ENCODE measurements around the gene WDR64. TPM values are rescaled to one million over a fixed set of nuclear protein-coding genes. Genes with fewer than 3 reads are reported as not detected.

WDR64 gene
- total and polyA plus RNA-seq, 7 donors = 0.09 TPM; not detected in 6

DNA sequence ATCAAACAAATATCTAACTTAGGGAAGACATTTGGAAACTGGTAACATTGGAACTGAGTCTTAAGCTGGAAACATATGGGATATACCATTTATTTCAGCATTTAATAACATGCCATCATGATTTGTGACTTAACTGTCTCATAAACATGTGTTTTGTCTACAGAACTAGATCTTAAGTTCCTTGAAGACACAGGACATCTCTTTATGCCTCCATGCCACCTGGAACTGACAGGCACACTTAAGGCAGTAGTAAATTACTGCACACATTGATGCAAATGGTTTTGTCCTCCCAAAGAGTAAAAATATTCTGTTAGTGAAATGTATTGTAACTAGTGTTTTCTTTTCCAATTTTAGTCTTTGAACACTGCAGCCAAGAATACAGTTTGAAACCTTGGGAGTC is 194.3 kb downstream of the WDR64 start:
- TF ChIP-seq, protein P1, sequence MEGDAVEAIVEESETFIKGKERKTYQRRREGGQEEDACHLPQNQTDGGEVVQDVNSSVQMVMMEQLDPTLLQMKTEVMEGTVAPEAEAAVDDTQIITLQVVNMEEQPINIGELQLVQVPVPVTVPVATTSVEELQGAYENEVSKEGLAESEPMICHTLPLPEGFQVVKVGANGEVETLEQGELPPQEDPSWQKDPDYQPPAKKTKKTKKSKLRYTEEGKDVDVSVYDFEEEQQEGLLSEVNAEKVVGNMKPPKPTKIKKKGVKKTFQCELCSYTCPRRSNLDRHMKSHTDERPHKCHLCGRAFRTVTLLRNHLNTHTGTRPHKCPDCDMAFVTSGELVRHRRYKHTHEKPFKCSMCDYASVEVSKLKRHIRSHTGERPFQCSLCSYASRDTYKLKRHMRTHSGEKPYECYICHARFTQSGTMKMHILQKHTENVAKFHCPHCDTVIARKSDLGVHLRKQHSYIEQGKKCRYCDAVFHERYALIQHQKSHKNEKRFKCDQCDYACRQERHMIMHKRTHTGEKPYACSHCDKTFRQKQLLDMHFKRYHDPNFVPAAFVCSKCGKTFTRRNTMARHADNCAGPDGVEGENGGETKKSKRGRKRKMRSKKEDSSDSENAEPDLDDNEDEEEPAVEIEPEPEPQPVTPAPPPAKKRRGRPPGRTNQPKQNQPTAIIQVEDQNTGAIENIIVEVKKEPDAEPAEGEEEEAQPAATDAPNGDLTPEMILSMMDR (IDR thresholded peaks at IDR 0.05) = no peak
- TF ChIP-seq EP300 (IDR thresholded peaks at IDR 0.05) (no peak), POLR2A (IDR thresholded peaks at IDR 0.05) (no peak), POLR2AphosphoS5 (IDR thresholded peaks at IDR 0.05) (no peak)
- intact Hi-C loops (cut with DNase I) = loop anchor here (5.0 kb wide), 2 partner anchors 204 to 234 kb away; partner anchors contain the start of genes CHML and OPN3

DNA sequence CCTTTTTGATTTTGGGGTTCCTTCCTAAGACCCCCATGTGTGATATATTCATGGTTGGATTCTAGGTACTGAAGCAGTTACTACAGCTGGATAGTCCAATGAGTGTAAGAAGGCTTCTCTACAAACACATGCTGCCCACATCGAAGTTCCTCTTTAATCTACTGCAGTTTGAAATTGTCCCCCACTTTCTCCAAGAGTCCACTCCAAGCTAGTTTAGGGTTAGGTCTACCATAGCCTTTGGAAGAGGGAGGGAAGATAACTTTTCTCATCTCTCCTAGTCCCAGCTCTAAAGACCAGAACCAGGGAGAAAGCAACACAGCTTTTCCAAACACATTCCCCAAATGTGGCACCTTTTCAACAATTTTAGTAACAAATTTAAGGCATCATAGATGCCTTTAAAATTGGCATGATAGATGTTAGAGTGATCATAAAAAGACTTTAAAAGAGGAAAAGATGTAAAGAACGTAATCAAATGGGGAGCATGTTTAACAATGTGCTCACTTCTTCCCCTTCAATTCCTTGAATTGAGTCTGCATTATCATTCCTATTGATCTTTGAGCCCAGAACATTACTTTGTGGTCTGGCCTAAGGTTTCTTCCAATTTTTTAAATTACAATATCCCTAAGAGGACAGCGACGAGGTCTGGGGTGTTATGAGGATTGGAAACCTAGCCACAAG is 194.9 kb downstream of the WDR64 start:
- TF ChIP-seq EP300 (IDR thresholded peaks at IDR 0.05) (no peak), POLR2A (IDR thresholded peaks at IDR 0.05) (no peak), POLR2AphosphoS5 (IDR thresholded peaks at IDR 0.05) (no peak)
- TF ChIP-seq, protein P1 (IDR thresholded peaks at IDR 0.05) = no peak
- H3K36me3 ChIP-seq = no peaks in the 10 kb centered on the region
- peaks cover 0 to 12% (median 11%) of the 10 kb centered on the region in 4 donors for H3K4me1 ChIP-seq
- no peaks in the 10 kb centered on the region for H3K9me3 ChIP-seq
- H3K27ac ChIP-seq = peak overlapping the region; percentile 95 to 99 (median 96)
- H3K4me3 ChIP-seq = peak overlapping the region in 3 of 4 donors; percentile 72 to 89 (median 74)
- intact Hi-C loops (cut with DNase I) = loop anchor here (5.0 kb wide), 2 partner anchors 205 to 235 kb away; partner anchors contain the start of genes CHML and OPN3
- no peak for DNase-seq
- H3K27me3 ChIP-seq = no peaks in the 10 kb centered on the region
- WGBS, 2 donors = 90 to 94% methylated on average over 4 of the region's 4 CpGs

More for the DNA sequence above, 194.3 kb downstream of the WDR64 start:
- Histone ChIP-seq H3K27ac (no peak overlapping the region), H3K4me3 (no peak overlapping the region), H3K9me3 (no peaks in the 10 kb centered on the region), H3K36me3 (no peaks in the 10 kb centered on the region), H3K27me3 (no peaks in the 10 kb centered on the region), H3K4me1 (peaks cover 0 to 12% (median 11%) of the 10 kb centered on the region in 4 donors)
- no peak for DNase-seq

DNA sequence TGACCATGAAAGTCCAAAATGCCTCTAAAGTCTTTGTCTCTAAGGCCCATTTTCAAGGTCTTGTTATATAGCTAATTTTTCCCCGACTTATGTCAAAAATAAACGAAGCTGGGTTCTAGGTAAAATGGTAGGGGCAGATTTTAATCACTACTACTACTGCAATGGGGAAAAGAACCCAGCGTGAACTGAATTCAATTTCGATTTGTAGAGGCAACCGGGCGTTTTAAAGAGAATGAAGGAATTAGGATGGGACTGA is 195.4 kb downstream of the WDR64 start:
- Histone ChIP-seq H3K4me1 (peaks cover 0 to 12% (median 11%) of the 10 kb centered on the region in 4 donors), H3K27ac (peak overlapping the region; percentile 95 to 99 (median 96)), H3K4me3 (peak overlapping the region; percentile 72 to 89 (median 78)), H3K36me3 (no peaks in the 10 kb centered on the region), H3K9me3 (no peaks in the 10 kb centered on the region), H3K27me3 (no peaks in the 10 kb centered on the region)
- no peak for DNase-seq
- 4 to 11% methylated on average over 6 of the region's 6 CpGs for WGBS, 2 donors
- no peak for TF ChIP-seq POLR2AphosphoS5 (IDR thresholded peaks at IDR 0.05)
- no peak for TF ChIP-seq POLR2A (IDR thresholded peaks at IDR 0.05)
- no peak for TF ChIP-seq EP300 (IDR thresholded peaks at IDR 0.05)
- TF ChIP-seq, protein P1 (IDR thresholded peaks at IDR 0.05) = no peak
- intact Hi-C loops (cut with DNase I) = loop anchor here (5.0 kb wide), 2 partner anchors 205 to 235 kb away; partner anchors contain the start of genes CHML and OPN3

DNA sequence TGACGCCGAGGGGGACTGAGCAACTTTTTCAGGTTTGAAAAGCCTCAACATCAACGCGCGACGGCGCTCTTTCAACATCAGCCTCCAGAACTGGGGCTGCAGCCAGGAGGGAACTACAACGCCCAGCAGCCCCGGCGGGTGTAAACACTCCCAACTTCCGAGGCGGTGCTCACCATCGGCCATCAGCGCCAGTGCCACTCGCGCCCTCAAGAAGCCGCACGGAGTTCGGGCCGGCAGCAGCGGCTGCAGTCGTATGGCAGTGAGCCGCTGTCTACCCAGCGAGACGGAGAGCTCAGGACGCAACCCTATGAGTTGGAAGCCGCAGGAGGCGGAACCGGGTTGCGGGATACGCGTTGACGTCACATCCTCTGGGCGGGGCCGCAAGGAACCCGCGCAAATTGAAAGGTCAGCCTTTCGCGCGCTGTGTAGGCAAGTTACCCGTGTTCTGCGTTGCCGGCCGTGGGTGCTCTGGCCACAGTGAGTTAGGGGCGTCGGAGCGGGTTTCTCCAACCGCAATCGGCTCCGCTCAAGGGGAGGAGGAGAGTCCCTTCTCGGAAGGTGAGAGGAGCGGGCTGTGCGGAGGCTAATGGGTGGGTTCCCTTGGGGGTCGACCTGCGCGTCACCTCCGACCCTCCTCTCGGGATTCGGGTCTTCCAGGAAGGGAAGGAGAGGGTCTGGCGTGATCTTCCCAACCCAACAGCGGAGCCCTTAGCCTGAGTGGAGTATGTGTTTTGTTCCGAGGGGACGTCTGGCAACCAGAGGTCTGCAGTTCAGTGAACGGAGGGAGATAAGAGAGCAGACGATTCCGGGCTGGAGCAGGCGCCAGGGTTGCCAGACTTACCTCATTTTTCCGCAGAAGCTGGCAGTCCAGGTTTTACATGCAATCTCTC is 196.0 kb downstream of the WDR64 start, which contains the start of gene EXO1:
Gene EXO1, plus strand, starts transcription at position 409 of the 890 bp plus-strand sequence. CDS start 2,222 bp downstream, outside the sequence.
- intact Hi-C loops (cut with DNase I) = loop anchor here (5.0 kb wide), 2 partner anchors 206 to 236 kb away; partner anchors contain the start of genes CHML and OPN3
- peak; percentile 92 for DNase-seq
- Histone ChIP-seq H3K36me3 (no peaks in the 10 kb centered on the region), H3K4me1 (peaks cover 0 to 12% (median 11%) of the 10 kb centered on the region in 4 donors), H3K27ac (peak within 1 kb of the TSS; percentile 95 to 99 (median 96)), H3K9me3 (no peaks in the 10 kb centered on the region), H3K4me3 (peak within 1 kb of the TSS; percentile 72 to 89 (median 78)), H3K27me3 (no peaks in the 10 kb centered on the region)
- WGBS, 2 donors = 0% methylated on average over 68 of the region's 68 CpGs
- TF ChIP-seq POLR2AphosphoS5 (IDR thresholded peaks at IDR 0.05) (peak in 3 of 4 donors; percentile 43 to 54 (median 44)), EP300 (IDR thresholded peaks at IDR 0.05) (no peak), POLR2A (IDR thresholded peaks at IDR 0.05) (no peak)
- TF ChIP-seq, protein P1 (IDR thresholded peaks at IDR 0.05) = no peak

Data from sigmoid colon (tissue), 7 donors.